ENCODE data around the gene USP37. TPM values are rescaled to one million over a fixed set of nuclear protein-coding genes. Genes with fewer than 3 reads are reported as not detected.

USP37 gene
- total RNA-seq, 3 donors from 2014 or later: 6.9 to 24.6 (median 14.4) TPM

- TF ChIP-seq CTCF (IDR thresholded peaks at IDR 0.05) (no peak), POLR2AphosphoS5 (IDR thresholded peaks at IDR 0.05) (no peak), POLR2A (IDR thresholded peaks at IDR 0.05) (no peak)
- Histone ChIP-seq H3K27ac (no peak overlapping the region), H3K4me1 (no peaks in the 10 kb centered on the region), H3K27me3 (no peaks in the 10 kb centered on the region), H3K36me3 (peaks cover 6% of the 10 kb centered on the region), H3K4me3 (no peak overlapping the region), H3K9me3 (no peaks in the 10 kb centered on the region)
- intact Hi-C loops (cut with DNase I; ENCODE audit: low total_unique reads): no loop called here
- DNase-seq (ENCODE audit: low spot score in 2 of 2): no peak
Observed at GRCh38 chr2:218471036-218471435, 97.1 kb downstream of the USP37 start.

- Histone ChIP-seq H3K27ac (no peak overlapping the region), H3K4me3 (no peak overlapping the region), H3K27me3 (no peaks in the 10 kb centered on the region), H3K4me1 (no peaks in the 10 kb centered on the region), H3K9me3 (no peaks in the 10 kb centered on the region), H3K36me3 (peaks cover 6% of the 10 kb centered on the region)
- intact Hi-C loops (cut with DNase I; ENCODE audit: low total_unique reads): no loop called here
- TF ChIP-seq POLR2A (IDR thresholded peaks at IDR 0.05) (no peak), POLR2AphosphoS5 (IDR thresholded peaks at IDR 0.05) (no peak), CTCF (IDR thresholded peaks at IDR 0.05) (no peak)
- DNase-seq (ENCODE audit: low spot score in 2 of 2): no peak
Observed at GRCh38 chr2:218470448-218470847, 97.7 kb downstream of the USP37 start.

GRCh38 chr2:218465987-218466633 is 102.0 kb downstream of the USP37 start:
- H3K27me3 ChIP-seq: no peaks in the 10 kb centered on the region
- H3K4me1 ChIP-seq: no peaks in the 10 kb centered on the region
- intact Hi-C loops (cut with DNase I; ENCODE audit: low total_unique reads): loop anchor here (5.0 kb wide), 1 partner anchor 429 kb away; no protein-coding TSS in a partner anchor
- H3K36me3 ChIP-seq: no peaks in the 10 kb centered on the region
- TF ChIP-seq POLR2AphosphoS5 (IDR thresholded peaks at IDR 0.05) (no peak), CTCF (IDR thresholded peaks at IDR 0.05) (peak in 2 of 3 donors; percentile 32 to 44), POLR2A (IDR thresholded peaks at IDR 0.05) (no peak)
- no peak overlapping the region for H3K4me3 ChIP-seq
- no peak for DNase-seq (ENCODE audit: low spot score in 2 of 2)
- H3K27ac ChIP-seq: no peak overlapping the region
- no peaks in the 10 kb centered on the region for H3K9me3 ChIP-seq

GRCh38 chr2:218458598-218458997 is 109.6 kb downstream of the USP37 start:
- Histone ChIP-seq H3K27ac (no peak overlapping the region), H3K36me3 (no peaks in the 10 kb centered on the region), H3K4me3 (no peak overlapping the region), H3K4me1 (no peaks in the 10 kb centered on the region), H3K9me3 (no peaks in the 10 kb centered on the region), H3K27me3 (no peaks in the 10 kb centered on the region)
- intact Hi-C loops (cut with DNase I; ENCODE audit: low total_unique reads): no loop called here
- DNase-seq (ENCODE audit: low spot score in 2 of 2): no peak
- TF ChIP-seq POLR2AphosphoS5 (IDR thresholded peaks at IDR 0.05): no peak
- TF ChIP-seq CTCF (IDR thresholded peaks at IDR 0.05): no peak
- TF ChIP-seq POLR2A (IDR thresholded peaks at IDR 0.05): no peak

GRCh38 chr2:218456849-218457248 is 111.3 kb downstream of the USP37 start:
- H3K27ac ChIP-seq: no peak overlapping the region
- no peaks in the 10 kb centered on the region for H3K36me3 ChIP-seq
- intact Hi-C loops (cut with DNase I; ENCODE audit: low total_unique reads): no loop called here
- no peak overlapping the region for H3K4me3 ChIP-seq
- H3K27me3 ChIP-seq: no peaks in the 10 kb centered on the region
- no peak for DNase-seq (ENCODE audit: low spot score in 2 of 2)
- TF ChIP-seq POLR2AphosphoS5 (IDR thresholded peaks at IDR 0.05): no peak
- TF ChIP-seq POLR2A (IDR thresholded peaks at IDR 0.05): no peak
- no peak for TF ChIP-seq CTCF (IDR thresholded peaks at IDR 0.05)
- no peaks in the 10 kb centered on the region for H3K9me3 ChIP-seq
- no peaks in the 10 kb centered on the region for H3K4me1 ChIP-seq

Data from breast epithelium (tissue), 4 donors.